HG03103 (cell line): ENCODE data around the gene SKAP1.
"Not testable (repeated sequence)": the region's sequence is repeated elsewhere in the genome, so short reads cannot be mapped to it uniquely, and the experiment has no call there.

Source experiments
- ATAC-seq: cut with Tn5 transposase; IDR thresholded peaks from one replicate; pipeline ENCODE4 v1.9.1; 2021; ENCODE audit warnings: low read depth; ENCODE audit not compliant: unreplicated experiment

SKAP1 gene

DNA sequence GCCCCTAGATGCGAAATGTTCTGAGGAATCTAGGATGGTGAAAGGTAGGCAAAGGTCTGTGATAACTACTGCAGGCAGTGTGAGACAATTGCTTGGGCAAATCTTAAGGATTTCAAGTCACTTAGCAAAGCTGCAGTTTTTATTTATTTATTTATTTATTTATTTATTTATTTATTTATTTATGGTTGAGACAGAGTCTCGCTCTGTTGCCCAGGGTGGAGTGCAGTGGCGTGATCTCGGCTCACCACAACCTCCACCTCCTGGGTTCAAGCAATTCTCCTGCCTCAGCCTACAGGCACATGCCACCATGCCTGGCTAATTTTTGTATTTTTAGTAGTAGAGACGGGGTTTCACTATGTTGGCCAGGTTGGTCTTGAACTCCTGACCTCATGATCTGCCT, 243.7 kb downstream of the SKAP1 start:
- not testable (repeated sequence) for ATAC-seq

DNA sequence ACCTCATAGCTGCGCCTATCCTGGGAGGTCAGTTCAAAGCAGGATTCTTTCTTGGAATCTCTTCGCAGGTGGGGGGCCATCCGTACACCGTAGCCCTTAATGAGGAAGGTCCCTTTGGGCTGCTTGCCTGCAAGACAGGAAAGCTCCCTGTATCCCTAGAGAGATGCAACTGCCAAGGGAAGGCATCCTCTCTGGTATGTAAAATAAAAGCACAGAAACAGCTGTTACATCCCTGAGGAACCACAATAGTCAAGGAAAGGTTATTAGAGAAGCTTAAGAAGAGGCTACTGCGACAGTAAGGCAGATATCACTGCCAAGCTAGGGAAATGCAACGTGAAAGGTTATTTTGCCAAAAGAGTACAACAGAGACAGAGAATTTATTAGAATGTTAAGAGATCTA, 245.3 kb downstream of the SKAP1 start:
- ATAC-seq = no peak

- no peak for ATAC-seq
Measured at GRCh38 chr17:48181653-48182052, 248.4 kb downstream of the SKAP1 start.

- no peak for ATAC-seq
Measured at GRCh38 chr17:48180842-48181629, 249.0 kb downstream of the SKAP1 start.

- ATAC-seq = no peak
Measured at GRCh38 chr17:48179071-48179945, 250.7 kb downstream of the SKAP1 start.

DNA sequence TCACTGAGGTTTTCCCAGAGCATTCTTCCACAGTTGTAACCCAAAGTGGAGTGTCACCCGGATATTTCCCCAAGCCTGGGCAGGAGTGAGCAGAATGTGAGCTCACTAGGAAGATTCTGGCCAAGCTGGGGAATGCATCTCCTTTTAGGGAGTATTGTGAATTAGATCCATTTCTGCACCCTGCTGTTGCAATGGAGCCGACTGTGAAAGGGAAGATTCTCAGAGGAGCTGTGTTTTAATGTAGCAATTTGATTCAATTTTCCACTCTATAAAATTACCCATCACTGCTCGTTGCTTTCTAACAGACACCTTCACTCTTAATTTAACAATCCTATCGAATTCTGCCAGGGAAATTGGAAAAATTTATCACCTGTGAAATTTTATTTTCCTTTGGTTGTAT, 251.7 kb downstream of the SKAP1 start:
- ATAC-seq = no peak

DNA sequence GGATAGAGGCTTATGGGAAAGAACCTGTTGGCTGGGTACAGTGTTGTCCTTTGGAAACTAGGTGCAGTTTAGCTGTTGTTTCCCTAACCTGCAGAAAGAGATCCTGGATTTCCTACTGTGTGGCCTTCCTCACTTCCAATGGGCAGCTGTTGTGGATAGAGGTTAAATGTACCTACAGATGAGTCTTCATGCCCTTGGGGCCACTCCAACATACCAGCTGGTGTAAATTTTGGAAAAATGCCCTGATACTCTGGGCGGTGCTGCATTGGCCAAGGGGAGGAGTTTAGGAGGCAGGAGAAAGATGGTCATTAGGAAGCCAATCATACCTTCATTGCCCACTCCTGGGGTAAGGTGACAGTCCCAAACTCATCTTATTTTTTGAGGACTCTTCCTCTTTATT, 252.2 kb downstream of the SKAP1 start:
- ATAC-seq = no peak

DNA sequence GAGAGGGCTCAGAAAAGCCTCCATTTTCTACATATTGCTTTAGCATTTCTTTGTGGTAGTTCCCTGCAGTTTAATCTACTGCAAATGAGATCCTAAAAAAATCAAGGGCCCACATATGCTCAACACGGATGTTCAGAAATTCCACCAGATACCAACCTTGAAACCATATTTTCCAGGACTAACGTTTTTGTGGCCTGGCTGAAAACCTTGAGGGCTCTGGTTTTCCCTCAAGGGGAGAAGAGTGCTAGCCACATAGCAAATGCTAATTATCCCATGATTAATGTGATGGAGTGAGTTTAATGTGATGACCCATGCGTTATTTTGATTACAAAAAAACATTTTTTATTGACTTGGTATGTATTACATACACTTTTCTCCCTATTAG, 253.6 kb downstream of the SKAP1 start:
- ATAC-seq = no peak

DNA sequence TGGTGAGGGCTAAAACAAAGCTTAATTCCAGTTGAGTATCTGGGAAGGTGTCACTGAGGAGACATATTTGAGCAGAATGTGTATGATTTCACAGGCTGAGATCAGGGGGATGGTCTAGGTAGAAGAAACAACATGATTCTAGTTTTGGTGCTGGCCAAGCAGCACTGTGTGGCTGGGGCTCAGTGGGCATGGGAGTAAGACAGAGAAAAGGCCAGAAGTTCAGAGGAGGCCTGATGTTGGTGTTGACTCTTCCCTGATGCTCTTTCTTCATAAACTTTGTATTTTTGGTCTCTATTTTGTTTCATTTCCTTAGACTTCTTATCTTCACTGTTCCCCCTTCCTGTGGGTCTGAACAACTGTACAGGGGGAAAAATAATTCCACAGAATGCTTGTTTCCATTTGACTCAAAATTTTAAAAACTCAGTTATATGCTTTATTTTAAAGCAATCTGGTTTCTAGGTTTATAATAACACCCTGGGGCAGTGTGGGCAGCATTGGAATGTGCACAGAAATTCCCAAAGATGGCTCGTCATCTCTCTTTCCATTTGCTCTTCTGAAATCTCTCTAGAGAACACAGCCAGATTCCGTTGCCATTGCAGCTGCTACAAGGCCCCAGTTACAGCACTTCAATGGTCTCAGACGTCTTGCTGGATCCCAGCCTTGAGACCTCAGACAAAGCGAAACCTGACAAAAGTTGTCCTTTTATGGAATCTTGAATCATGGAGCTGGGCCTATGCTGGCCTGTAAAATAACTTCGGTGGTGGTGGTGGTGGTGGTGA, 254.1 kb downstream of the SKAP1 start:
- no peak for ATAC-seq

- ATAC-seq = no peak
Measured at GRCh38 chr17:48174833-48175523, 255.0 kb downstream of the SKAP1 start.

DNA sequence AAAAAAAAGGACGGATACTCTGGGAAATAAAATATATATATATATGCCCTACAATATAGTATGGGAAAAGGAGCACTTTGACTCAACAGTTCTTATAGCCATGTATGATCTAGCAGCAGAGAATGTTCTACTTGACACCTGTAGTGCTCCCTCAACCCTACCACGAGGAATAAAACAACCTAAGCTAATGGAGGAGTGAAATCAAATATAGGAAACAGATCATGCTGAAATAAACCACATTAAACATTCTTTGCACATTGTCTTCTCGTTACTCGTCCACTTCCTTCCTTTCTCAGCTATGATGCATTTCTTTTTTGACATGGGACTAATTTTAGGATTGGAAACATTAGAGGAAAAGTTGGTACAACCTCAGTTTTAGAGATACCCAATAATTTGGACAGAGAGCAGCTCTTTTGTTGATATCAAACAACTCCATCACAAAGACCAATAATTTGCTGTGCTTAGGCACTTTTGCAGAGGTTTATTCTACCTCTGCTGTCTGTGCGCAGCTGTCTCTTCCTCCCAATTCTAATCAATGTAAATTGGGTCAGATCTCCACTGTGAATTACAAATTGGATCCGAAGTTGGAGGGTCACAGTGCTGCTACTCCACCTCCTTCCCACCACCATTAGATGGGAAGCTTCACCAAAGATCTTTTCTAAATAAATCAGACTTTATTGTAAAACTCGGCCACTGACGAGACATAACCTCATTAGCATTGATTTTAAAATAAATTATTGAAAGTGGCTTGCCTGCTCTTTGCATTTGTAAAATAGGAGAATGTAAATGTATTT, 256.6 kb downstream of the SKAP1 start:
- ATAC-seq = no peak

DNA sequence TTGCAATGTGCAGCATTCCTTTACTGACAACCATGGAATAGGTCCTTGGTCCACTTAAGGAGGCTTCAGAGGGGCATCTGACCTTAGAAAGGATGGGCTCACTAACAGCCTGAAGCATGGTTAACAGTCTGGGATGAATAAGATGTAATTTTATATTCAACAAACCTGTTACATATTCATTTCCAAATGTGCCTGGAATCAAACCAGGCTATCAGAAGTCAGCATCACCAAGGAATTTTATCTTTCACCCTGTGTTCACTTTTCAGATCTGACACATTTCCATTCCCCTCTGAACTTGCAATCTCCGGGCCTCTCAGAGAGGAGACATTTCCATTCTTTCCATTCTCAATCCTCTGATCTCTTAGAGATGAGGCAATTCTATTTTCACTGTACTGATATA, 260.1 kb downstream of the SKAP1 start:
- ATAC-seq = no peak

- no peak for ATAC-seq
Measured at GRCh38 chr17:48163809-48164208, 266.2 kb downstream of the SKAP1 start.

- no peak for ATAC-seq
Measured at GRCh38 chr17:48162946-48163506, 267.0 kb downstream of the SKAP1 start.

GRCh38 chr17:48162306-48162934, 267.6 kb downstream of the SKAP1 start:
- no peak for ATAC-seq

GRCh38 chr17:48161127-48161905, 268.7 kb downstream of the SKAP1 start:
- ATAC-seq = no peak

DNA sequence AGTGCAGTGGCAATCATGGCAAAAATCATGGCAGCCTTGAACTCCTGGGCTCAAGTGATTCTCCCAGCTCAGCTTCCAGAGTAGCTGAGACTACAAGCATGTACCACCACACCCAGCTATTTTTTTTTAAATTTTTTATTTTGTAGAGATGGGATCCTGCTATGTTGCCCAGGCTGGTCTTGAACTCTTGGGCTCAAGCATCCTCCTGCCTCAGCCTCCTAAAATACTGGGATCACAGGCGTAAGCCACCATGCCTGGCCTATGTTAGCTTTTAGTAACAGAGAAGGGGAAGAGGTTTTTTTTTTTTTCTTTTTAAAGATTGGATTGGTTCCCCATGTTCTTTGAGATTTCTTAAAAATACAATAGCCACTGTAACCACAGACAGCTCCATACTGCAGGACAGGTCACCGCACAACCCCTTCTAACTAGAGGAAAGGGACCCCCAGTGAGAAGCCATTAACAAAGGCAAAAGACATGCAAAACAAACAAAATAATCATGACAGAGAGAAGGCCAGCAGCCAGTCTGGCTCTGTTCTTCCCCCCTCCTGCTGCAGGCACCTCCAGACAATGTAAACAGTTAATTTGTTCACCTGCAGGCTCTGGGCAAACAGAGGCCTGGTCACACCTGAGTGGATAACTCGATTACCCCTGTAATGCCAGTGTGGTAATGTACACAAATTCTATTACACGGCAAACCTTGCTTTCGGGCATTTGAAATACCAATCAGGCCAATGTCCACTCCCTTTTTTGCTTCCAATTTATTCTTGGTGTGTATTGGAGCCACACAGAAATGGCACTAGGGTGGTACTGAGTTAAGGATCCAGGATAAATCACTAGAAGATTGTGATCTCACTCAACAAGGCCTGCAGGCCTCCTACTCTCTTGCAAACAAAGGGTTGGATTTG, 269.6 kb downstream of the SKAP1 start:
- ATAC-seq = no peak
